Endothelial cell of hepatic sinusoid (primary cell): ENCODE measurements around the gene FHOD3.

ENCODE experiments used
- in situ Hi-C: cut with HindIII; loops from 2 replicates; pipeline ENCODE4 v1.10.0; 2017; ENCODE audit warnings: low sequenced_read_pairs

The FHOD3 gene

DNA sequence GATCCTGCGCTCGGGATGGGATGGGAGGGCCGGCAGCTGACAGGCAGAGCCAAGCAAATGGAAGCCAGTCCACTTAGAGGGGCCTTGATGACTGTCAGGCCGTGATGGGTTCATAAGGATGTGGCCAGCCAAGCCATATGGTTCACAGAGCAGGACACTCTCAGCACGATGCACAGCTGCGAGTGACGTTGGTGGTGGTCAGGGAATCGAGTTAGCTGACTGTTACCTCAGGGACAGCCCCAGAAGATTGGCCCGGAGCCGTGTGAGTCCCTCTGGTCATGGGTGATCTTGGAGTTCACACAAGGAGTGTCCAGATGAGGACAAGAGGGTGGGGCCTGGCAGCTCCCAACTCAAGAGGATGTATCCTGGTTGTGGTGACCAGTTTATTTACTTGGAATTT is 461.1 kb downstream of the FHOD3 start:
- in situ Hi-C loops: no loop called here

DNA sequence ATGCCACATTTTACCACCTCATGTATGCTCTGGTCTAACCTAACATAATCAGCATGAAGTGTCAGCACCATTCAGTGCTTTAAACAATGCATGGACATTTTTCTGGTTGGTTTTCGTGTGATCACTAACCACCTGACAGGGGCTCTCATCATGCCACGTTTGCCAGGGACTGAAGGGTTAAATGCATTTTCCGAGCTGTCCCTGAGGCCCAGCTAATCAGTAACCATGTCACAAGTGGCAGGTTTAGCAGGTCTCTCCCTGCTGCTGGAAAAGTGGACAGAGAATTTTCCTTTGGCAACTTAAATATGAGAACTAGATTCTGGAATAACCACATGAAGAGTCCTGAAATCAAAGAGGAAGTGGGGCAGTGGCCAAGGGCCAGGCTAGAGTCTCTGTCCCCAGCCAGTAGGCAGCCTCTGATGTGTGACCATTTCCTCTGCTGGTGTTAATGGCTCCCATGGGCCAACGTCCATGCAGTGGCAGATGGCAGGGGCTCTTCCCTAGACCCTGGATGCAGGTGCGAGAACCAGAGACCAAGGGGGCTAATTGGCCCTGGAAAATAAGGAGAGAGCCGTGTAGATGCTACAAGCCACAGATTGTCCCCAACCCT is 461.8 kb downstream of the FHOD3 start:
- in situ Hi-C loops: no loop called here

DNA sequence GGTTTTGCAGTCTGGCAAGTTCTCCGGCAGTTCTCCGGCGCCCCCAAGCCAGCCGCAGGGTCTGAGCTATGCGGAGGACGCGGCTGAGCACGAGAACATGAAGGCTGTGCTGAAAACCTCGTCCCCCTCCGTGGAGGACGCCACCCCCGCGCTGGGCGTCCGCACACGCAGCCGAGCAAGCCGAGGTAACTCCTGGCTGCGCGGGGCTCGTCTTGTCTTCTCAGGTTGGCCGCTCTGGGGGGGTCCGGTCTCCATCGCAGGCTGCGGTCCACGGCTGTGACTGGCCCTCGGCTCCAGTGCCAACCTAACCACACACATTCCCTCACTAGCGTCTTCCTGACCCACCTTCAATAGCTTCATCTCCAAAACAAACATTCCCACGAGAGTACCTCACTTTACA is 463.1 kb downstream of the FHOD3 start:
- in situ Hi-C loops: loop anchor here (5.0 kb wide), 2 partner anchors 38 to 73 kb away; no protein-coding TSS in a partner anchor

DNA sequence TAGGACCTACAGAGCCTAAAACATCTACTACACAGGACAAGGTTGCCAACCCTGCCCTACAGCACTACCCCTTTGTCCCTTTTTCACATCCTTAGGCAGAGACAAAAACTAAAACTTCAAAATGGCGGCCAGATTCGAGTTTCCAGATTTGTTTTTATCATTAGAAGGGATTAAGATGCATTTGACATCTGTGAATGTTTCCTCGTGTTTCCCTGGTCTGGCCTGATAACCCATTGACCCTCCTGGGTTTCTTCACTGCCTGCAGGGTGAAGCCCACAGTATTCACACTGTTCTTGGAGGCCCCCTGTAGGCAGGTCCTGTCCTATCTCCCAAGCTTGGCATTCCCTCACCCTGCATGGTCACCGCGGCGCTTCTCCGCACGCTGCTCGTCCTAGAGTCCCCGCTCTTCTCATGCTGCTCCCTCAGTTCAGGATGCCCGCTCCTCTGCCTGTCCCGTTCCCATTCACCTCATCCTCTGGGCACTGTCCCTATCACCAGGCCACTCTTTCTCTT is 463.7 kb downstream of the FHOD3 start:
- in situ Hi-C loops: loop anchor here (5.0 kb wide), 2 partner anchors 39 to 74 kb away; no protein-coding TSS in a partner anchor

DNA sequence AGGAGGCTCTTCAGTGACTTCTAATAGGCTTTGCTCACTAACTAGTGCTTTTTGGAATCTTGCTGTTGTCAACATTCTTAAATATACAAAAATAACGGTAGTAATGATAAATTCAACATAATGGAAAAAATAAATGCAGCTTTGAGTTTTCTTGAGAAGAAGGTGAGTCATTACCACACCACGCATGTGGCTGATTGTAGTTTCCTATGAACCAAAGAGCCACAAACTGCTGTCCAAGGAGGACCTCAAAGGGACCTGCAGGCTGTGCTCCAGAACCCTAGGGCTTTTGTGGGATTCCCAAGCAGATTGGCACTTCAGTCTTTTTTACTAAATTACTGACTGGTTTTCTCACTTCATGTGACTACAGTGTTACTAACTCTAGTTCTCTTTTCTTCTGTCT is 464.6 kb downstream of the FHOD3 start:
- in situ Hi-C loops: loop anchor here (5.0 kb wide), 2 partner anchors 40 to 75 kb away; no protein-coding TSS in a partner anchor

DNA sequence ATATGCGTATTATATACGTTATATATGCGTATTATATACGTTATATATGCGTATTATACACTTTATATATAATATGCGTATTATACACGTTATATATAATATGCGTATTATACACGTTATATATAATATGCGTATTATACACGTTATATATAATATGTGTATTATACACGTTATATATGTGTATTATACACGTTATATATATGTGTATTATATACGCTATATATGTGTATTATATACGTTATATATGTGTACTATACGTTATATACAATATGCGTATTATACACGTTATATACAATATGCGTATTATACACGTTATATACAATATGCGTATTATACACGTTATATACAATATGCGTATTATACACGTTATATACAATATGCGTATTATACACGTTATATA is 465.5 kb downstream of the FHOD3 start:
- in situ Hi-C loops: loop anchor here (5.0 kb wide), 2 partner anchors 41 to 76 kb away; no protein-coding TSS in a partner anchor

DNA sequence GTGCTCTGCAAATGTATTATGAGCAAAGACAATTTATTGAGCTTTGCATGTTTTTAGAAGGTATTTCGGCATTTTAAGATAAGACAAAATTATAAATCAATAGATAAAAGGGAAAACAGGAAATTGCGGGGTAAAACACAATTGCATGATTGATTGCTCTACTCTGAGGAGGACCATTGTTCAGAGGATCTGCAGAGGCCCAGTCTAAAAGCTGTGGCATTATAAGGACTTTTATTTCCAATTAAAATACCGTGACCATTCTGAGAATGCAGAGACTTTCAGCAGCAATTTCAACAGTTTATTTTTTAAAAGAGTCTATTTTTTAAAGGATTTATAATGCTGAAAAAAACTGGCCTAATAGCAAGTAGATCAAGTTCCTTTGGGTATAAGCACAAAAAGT is 469.3 kb downstream of the FHOD3 start:
- in situ Hi-C loops: no loop called here

DNA sequence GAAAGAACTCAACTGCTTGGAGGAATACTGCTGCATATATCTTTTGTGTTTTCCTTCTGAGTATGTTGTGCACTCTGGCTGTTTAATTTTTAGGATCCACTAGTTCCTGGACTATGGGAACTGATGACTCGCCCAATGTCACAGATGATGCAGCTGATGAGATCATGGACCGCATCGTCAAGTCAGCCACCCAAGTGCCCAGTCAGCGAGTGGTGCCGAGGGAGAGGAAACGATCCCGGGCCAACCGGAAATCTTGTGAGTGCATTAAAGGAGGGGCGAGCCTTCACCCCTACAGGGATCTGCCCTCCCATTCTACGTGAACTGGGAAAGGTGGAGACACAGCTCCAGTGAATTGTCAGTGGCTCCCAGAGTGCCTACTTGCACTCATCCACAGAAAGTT is 471.7 kb downstream of the FHOD3 start:
- in situ Hi-C loops: no loop called here

DNA sequence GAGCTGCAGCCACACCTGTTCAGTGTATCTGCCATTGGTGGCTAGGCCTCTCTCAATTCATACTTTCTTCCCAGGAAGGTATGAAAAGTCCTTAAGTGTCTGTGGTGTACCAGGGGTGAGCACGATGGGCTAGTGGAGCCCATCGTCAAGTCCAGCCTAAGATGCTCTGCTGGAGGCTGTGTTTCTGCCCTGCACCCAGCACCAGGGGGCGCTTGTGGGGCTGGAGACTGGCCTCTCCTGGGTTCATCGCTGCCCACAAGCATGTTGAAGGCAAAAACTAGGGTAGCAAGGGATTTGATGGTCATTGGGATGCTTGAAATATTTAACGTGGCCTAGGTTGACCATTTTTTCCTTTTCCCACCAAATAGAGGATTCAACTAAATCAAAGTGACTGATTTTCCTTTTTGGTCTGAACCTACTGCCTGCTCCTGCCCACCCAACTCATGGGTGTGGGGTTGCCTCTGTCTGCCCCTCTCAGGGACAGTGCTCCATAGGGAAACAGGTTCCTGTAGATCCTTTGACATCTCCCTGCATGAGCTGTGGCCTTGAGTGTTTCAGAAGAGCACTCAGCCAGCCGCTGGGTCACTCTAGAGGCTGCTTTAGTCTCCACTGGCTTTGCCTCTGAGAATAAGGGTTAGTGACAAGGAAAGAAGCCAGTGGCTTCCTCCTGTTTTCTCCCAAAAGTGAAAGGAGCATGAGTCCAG is 472.2 kb downstream of the FHOD3 start:
- in situ Hi-C loops: no loop called here

DNA sequence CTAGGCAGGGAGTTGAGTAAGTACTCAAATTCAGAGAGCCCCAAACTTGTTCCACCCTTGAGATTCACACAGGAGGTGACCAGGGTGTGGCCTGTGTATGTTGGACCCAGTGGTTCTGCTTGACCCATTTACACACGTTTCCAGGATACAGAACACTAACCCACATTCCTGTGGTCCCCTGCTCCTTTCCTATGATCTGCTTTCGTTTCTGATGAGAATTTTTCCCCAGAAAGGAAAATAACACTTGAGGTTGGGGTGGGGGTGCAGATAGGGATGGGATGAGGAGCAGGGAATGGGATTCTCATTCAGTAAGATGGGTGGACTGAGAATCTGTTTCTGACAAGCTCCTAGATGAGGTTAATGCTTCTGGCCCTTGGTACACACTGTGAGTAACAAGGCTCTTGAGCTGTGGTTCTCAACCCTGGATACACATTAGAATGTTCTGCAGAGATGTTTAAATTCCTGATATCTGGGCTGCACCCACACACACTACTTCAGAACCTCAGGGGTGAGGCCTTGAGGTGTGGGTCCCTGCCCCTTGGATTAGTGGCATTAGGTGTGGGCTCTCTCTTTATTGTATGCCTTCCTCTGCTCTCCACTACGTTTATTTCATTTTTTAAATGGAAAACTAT is 472.9 kb downstream of the FHOD3 start:
- in situ Hi-C loops: no loop called here

DNA sequence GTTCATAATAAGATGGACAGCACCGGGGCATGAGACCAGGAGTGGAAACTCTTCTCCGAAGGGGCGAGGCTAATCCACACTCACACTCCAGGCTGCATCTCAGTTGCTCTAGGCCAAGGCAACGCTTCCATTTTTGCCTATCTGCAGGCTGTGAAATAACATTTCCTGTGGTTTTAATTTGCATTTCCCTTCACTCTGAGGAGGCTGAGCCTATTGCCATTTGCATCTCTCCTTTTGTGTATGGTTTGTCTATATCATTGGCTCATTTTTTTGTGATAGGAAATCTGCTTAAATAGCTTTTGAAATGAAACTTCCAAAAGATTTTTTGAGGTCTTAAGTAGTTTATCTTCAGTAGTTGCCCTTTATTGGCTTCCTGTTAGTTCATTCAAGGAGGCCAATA is 473.7 kb downstream of the FHOD3 start:
- in situ Hi-C loops: no loop called here

DNA sequence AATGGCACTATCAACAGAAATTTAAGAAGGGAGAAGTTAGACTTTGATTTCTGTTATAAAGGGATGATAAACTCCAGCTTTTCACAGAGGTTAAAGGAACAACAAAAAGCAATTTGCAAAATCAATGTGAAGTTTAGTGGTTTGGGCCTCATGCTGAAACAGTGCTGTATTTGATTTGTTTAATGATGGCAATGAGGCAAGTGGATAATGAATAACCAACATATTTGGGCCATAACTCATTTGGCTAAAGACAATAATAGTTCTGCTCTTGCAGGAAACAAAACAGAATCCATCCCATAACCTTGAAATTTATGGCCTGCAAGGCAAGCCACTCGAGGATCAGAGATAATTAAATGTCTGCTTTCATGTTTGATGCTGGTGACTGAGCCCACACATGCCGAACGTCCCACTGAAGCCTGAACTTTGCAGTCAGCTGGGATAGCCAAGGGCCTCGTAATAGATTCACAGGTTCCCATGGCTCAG is 474.8 kb downstream of the FHOD3 start:
- in situ Hi-C loops: no loop called here

DNA sequence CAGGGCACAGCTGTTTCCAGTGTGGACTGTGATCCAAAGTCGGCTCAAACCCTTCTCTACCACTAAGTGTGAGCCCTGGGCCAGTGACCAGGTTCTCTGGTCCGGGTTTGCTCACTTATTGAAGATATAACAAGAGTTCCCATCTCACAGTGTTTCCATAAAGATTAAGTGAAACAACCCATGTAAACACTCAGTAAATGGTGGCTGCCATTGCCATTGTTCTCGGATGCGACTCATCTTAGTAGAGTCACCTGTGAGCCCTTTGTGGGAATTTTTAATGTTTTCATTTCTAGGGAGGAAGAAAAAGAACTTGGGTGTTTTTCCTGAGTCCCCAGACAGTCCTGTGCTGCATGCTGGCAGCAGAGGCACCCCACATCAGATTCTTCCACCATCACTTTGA is 477.9 kb downstream of the FHOD3 start:
- in situ Hi-C loops: no loop called here

DNA sequence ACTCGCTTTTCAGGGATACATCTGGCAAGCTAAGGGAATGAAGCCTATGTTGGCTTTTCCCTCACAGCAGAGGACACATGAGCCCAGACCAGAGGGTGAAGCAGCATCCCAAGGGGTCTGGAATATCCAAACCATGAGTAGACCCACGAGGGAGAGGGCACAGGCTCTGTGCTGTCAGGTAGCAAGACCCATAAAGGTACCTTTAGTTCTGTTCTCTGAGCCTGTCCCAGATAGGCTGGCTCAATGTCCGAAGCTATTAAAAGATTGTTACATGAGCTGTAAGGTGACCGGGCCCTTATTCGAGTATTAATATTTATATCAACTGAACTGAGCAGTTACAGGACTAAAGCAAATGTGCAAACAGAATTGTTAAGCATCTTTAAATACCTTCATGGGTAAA is 479.1 kb downstream of the FHOD3 start:
- in situ Hi-C loops: no loop called here

DNA sequence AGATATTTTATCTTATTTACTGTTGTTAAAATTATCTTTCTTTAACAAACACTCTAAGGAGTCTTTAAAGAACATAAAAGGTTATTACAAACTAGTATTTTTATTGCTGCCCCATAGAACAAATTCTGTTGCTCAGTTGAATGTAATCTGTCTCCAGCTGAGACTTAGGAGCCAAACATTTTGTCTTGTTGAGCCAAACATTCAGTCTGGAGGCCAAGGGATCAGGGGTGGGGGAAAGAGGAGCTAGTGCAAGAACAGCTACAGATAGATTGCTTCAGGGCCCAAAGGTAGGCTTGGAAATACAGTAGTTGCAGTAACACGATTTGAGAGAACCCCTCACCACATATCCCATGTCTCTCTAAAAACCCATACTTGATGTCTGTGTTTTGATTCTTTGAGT is 480.1 kb downstream of the FHOD3 start:
- in situ Hi-C loops: no loop called here

DNA sequence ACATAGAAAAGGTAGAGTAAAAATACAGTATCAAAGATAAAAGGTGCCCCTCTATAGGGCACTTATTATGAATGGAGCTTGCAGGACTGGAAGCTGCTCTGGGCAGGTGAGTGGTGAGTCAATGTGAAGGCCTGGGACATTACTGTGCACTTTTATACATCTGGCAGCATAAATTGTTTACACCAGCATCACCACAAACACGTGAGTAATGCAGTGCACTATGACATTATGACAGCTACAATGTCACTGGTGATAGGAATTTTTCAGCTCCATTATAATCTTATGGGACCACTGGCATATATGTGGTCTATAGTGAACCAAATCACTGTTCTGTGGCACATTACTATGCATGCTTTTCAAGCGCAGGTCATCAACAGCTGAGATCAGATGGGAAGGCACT is 483.2 kb downstream of the FHOD3 start:
- in situ Hi-C loops: no loop called here

DNA sequence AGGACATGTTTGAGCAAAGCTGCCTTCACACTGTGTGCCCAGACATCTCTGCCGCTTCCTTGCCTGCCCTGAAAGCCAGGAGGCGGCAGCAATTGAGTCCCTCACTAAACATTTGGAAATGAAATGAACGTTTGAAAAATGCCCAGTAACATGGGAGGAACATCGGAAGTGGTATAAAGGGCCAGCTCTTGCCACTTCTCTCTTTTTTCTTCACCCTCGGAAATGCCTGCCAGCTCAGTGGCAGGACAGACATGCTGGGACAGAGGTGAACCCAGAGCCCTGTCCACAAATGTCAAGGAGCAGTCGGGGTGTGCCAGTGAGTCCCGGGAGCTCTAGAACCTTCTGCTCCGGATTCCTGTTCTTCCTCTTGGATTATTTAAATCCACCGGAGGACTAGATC is 485.2 kb downstream of the FHOD3 start:
- in situ Hi-C loops: no loop called here

DNA sequence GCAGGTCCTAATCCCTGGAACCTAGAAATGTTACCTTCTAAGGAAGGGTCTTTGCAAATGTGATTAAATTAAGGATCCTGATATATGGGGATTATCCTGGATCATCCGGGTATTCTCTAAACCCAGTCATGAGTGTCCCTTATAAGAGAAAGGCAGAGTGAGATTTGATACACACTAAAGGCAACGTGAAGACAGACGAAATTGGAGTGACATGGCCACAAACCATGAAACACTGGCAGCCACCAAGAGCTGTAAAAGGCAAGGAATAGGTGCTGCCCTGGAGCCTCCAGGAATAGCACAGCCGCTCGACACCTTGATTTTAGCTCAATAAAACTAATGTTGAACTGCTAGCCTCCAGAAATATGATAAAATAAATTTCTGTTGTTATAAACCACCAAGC is 486.3 kb downstream of the FHOD3 start:
- in situ Hi-C loops: no loop called here

DNA sequence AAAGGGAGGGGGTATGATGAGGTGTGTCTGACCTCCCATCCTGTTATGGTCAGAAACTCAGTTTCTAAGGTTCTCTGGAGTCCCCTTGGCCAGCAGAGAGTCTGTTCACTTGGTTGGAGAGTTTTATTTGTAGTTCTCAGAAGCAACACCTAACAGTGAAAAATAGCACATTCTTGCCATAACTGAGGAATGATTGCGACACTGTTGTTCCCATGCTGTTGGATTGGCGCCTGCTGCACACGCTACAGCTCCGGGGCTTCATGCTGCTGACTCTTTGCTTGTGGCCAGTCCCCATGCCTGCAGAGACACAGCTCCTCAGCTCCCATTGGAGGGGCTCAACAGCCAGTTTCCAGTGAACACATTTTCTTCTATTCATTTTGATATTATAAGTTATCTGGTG is 489.2 kb downstream of the FHOD3 start:
- in situ Hi-C loops: no loop called here

DNA sequence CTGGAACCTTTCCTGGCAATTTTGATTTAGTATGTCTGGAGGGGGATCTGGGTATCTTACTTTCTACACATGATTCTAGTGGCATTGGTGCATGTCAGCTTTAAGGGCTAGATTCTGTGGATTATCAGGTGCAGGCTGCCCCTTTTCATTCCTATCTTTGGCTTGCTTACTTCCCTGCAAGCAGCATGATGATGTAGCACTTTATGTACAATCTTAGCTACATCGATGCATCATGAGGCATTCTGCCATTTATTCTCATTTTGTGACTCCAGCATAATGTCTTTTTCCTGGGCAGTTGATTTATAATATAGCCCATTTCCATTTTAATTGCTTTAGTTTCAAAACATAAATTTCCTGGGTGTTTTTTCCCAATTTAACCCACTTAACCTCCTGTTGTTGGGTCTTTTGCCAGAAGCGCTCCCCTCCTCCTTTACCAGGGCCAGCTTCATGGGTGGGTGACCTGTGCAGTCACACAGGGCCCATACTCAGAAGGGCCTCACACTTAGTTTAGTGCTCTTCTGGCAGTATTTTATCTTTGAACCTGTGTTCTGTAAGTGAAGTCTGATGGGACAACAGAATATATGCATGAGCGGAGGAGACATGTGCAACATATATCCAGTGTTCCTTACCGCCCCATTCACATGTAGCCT is 495.2 kb downstream of the FHOD3 start:
- in situ Hi-C loops: no loop called here

DNA sequence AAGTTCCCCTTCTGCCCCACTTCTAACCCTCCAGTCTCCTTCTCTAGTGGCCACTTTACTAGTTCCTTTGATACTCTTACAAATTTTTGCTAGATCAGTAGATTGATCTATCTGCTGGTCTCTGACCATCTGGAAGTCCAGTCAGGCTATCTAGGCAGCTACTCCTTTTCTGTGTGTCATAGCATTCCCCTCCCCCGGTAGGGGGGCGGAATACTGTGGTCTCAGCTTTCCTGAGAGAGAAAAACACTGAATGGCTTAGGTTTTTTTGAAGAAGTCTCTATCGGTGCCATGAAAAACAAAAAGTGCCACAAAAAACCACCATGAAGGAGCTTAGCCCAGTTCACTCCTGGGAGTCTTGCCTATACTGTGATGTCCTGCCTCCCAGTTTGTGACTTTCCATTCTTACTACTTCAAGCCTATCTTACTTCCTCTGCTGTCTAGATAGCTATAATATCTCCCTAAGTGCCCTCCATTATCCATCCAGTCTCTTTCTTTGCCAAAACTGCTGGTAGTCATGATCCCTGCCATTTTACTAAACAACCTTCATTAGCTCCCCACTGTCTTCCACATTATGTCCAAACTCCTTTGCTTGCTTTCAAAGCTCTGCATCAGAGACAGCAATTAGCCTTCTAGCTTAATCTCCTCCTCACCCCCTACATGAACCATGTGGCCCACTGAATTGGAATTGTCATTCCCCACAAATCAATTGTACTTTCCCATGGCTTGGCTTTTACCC is 501.4 kb downstream of the FHOD3 start:
- in situ Hi-C loops: no loop called here
